OCI-LY1 (cell line): ENCODE data around the gene CC2D1A.

Source experiments
- H2AFZ ChIP-seq: fragments of 200-600 bp; sonication (generic), shearing (Covaris generic); 2 replicates; pipeline ENCODE4 v1.6.0; 2014; ENCODE audit warnings: antibody characterized with exemption, mild to moderate bottlenecking, low read length
- H3F3A ChIP-seq: fragments of 200-600 bp; sonication (generic), shearing (Covaris generic); 2 replicates; pipeline ENCODE4 v1.6.0; 2014; ENCODE audit warnings: mild to moderate bottlenecking, antibody characterized with exemption, low read length, moderate library complexity; ENCODE audit not compliant: insufficient read depth
- H3K27ac ChIP-seq: fragments of 200-600 bp; sonication (generic); 2 replicates; pipeline ENCODE4 v1.5.1; 2014; ENCODE audit warnings: low read length, mixed run types, mild to moderate bottlenecking, low read depth; ENCODE audit not compliant: poor library complexity, severe bottlenecking
- H3K27me3 ChIP-seq: fragments of 200-600 bp; sonication (generic); 2 replicates; pipeline ENCODE4 v1.6.0; 2014; ENCODE audit warnings: antibody characterized with exemption, mild to moderate bottlenecking, low read length, moderate library complexity; ENCODE audit not compliant: insufficient read depth
- H3K36me3 ChIP-seq: fragments of 200-600 bp; sonication (generic); 2 replicates; pipeline ENCODE4 v1.6.1; 2014; ENCODE audit warnings: mild to moderate bottlenecking, antibody characterized with exemption, low read length, moderate library complexity, mixed read lengths; ENCODE audit not compliant: insufficient read depth
- H3K4me1 ChIP-seq: fragments of 200-600 bp; sonication (generic); 2 replicates; pipeline ENCODE4 v1.5.1; 2014; ENCODE audit warnings: mild to moderate bottlenecking, low read length, moderate library complexity; ENCODE audit not compliant: insufficient read depth, severe bottlenecking
- H3K4me2 ChIP-seq: fragments of 200-600 bp; sonication (generic), shearing (Covaris generic); 2 replicates; pipeline ENCODE4 v1.6.1; 2014; ENCODE audit warnings: low read length
- H3K4me3 ChIP-seq: fragments of 200-600 bp; sonication (generic); 2 replicates; pipeline ENCODE4 v1.5.1; 2014; ENCODE audit warnings: low read length, low read depth, mild to moderate bottlenecking, mixed read lengths; ENCODE audit not compliant: poor library complexity, severe bottlenecking
- H3K79me2 ChIP-seq: fragments of 200-600 bp; shearing (Covaris generic); 2 replicates; pipeline ENCODE4 v1.6.1; 2016; ENCODE audit warnings: mixed run types, low read length, mixed read lengths; ENCODE audit not compliant: insufficient read depth
- H3K9ac ChIP-seq: fragments of 200-600 bp; sonication (generic), shearing (Covaris generic); 2 replicates; pipeline ENCODE4 v1.6.1; 2014; ENCODE audit warnings: mild to moderate bottlenecking, low read length, mixed read lengths
- H3K9me2 ChIP-seq: fragments of 200-600 bp; sonication (generic), shearing (Covaris generic); 2 replicates; pipeline ENCODE4 v1.6.1; 2014; ENCODE audit warnings: low read depth, mild to moderate bottlenecking, low read length, mixed read lengths
- H3K9me3 ChIP-seq: fragments of 200-600 bp; shearing (Covaris generic); 2 replicates; pipeline ENCODE4 v1.6.1; 2014; ENCODE audit warnings: low read length, mixed read lengths
- H4K20me1 ChIP-seq: fragments of 200-600 bp; sonication (generic), shearing (Covaris generic); 2 replicates; pipeline ENCODE4 v1.6.0; 2016; ENCODE audit warnings: mild to moderate bottlenecking, low read length; ENCODE audit not compliant: insufficient read depth
- EZH2 ChIP-seq: fragments of 200-600 bp; sonication (generic), shearing (Covaris generic); IDR thresholded peaks from 2 replicates; pipeline ENCODE4 v1.8.0; 2017; ENCODE audit warnings: borderline replicate concordance, mixed run types, mild to moderate bottlenecking, antibody characterized with exemption, low read length, moderate library complexity, mixed read lengths
- TF ChIP-seq, protein P1 (sequence below): fragments of 200-600 bp; sonication (generic), shearing (Covaris generic); IDR thresholded peaks from 2 replicates; pipeline ENCODE4 v1.5.1; 2017; ENCODE audit warnings: mild to moderate bottlenecking, antibody characterized with exemption, low read length, moderate library complexity, mixed read lengths

CC2D1A gene

DNA sequence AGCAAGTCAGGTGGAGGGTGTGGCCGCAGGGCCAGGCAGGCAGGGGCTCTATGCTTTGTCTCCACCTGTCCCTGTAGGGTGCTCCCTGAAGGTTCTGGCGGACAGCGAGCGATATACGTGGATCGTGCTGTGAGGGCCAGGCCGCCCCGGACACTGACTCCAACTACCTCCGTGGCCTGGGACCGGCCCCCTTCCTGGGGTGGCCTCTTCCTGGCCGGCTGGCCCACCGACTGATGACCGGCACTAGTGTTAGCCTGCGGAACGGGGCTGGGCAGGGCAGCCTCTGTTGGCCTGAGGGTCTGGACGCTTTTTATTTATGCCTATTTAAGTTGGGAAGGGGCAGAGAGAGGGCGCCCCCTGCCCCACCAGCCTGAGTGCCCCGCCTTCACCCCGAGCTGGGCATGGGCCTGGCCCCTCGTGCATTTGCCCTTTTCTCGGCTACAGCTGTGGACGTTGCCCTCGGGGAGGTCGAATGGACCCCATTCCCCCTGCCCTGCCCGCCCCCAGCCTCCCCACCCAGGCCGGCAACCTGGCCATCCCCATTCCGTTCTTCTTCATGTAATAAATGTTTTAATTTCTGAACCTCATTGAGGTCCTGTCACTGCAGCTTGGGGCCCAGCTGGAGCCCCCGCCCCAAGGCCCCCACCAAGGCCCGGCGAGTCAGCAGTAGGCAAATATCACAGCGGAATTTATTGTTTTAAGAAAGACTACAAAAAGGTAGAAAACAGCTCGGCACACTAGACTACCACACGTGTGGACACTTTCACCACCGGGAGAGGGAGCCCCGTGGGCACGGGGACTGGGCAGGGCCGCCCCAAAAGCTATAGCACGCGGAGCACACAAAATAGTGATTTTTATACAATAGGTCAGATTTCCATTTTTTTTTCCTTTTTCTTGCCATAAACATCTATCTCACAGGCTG, 55.1 kb downstream of the CC2D1A start:
- Histone ChIP-seq H3K9me3 (no peaks in the 10 kb centered on the region), H3K4me2 (no peak overlapping the region), H3K9ac (no peak overlapping the region), H3K79me2 (no peaks in the 10 kb centered on the region), H3F3A (no peaks in the 10 kb centered on the region), H2AFZ (no peak overlapping the region), H3K36me3 (peaks cover 53% of the 10 kb centered on the region), H3K9me2 (no peaks in the 10 kb centered on the region), H3K4me3 (no peak overlapping the region), H3K27me3 (no peaks in the 10 kb centered on the region), H3K4me1 (peaks cover 4% of the 10 kb centered on the region), H4K20me1 (no peaks in the 10 kb centered on the region), H3K27ac (no peak overlapping the region)
- TF ChIP-seq, protein P1, sequence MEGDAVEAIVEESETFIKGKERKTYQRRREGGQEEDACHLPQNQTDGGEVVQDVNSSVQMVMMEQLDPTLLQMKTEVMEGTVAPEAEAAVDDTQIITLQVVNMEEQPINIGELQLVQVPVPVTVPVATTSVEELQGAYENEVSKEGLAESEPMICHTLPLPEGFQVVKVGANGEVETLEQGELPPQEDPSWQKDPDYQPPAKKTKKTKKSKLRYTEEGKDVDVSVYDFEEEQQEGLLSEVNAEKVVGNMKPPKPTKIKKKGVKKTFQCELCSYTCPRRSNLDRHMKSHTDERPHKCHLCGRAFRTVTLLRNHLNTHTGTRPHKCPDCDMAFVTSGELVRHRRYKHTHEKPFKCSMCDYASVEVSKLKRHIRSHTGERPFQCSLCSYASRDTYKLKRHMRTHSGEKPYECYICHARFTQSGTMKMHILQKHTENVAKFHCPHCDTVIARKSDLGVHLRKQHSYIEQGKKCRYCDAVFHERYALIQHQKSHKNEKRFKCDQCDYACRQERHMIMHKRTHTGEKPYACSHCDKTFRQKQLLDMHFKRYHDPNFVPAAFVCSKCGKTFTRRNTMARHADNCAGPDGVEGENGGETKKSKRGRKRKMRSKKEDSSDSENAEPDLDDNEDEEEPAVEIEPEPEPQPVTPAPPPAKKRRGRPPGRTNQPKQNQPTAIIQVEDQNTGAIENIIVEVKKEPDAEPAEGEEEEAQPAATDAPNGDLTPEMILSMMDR, result no peak
- TF ChIP-seq EZH2, result no peak

DNA sequence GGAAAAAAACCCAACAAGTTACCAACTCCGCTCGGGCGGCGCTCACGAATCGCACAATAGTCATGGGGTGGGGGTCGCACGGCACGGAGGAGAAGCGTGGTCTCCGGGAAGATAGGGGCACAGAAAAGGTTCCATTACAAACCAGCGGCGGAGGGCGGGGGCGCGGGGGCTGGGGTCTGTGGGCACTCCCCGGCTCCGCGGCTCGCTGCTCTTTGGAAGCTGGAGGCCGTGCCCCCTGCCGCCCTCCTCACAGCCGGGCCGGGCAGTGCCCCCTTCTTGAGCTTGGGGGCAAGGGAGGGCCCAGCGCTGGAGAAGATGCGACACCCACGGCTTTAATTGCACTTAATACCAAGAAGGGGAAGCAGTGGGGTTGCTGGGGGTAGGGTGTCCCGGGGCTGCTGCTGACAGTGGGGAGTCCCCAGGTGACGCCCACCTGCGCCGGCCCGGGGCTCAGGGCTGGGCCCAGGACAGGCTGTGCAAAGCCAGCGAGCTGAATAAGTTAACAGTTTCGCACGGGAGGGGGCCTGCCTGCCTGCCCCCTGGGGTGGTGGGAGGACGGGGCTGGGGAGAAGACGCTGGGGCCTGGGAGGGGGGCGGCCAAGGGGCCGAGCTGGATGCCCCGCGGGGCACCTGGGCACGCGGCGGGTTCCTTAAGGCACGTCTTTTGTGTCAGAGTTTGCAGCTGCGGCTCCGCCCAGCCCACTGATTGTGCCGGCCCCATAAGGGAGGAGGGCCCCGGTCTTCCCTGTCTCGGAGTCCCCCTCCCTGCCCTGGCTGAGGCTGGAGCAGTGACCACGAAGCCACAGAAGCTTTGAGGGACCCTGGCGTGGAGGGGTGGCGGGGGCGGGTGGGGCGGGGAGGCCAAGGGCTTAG, 56.1 kb downstream of the CC2D1A start:
- TF ChIP-seq, protein P1, result no peak
- TF ChIP-seq EZH2, result no peak
- no peaks in the 10 kb centered on the region for H3K9me3 ChIP-seq
- no peak overlapping the region for H3K4me2 ChIP-seq
- peaks cover 44% of the 10 kb centered on the region for H3K36me3 ChIP-seq
- peaks cover 4% of the 10 kb centered on the region for H3K4me1 ChIP-seq
- H3K27ac ChIP-seq, result no peak overlapping the region
- H3K4me3 ChIP-seq, result no peak overlapping the region
- no peak overlapping the region for H3K9ac ChIP-seq
- no peaks in the 10 kb centered on the region for H3K27me3 ChIP-seq
- no peaks in the 10 kb centered on the region for H3F3A ChIP-seq
- no peak overlapping the region for H2AFZ ChIP-seq
- no peaks in the 10 kb centered on the region for H4K20me1 ChIP-seq
- no peaks in the 10 kb centered on the region for H3K9me2 ChIP-seq
- no peaks in the 10 kb centered on the region for H3K79me2 ChIP-seq

DNA sequence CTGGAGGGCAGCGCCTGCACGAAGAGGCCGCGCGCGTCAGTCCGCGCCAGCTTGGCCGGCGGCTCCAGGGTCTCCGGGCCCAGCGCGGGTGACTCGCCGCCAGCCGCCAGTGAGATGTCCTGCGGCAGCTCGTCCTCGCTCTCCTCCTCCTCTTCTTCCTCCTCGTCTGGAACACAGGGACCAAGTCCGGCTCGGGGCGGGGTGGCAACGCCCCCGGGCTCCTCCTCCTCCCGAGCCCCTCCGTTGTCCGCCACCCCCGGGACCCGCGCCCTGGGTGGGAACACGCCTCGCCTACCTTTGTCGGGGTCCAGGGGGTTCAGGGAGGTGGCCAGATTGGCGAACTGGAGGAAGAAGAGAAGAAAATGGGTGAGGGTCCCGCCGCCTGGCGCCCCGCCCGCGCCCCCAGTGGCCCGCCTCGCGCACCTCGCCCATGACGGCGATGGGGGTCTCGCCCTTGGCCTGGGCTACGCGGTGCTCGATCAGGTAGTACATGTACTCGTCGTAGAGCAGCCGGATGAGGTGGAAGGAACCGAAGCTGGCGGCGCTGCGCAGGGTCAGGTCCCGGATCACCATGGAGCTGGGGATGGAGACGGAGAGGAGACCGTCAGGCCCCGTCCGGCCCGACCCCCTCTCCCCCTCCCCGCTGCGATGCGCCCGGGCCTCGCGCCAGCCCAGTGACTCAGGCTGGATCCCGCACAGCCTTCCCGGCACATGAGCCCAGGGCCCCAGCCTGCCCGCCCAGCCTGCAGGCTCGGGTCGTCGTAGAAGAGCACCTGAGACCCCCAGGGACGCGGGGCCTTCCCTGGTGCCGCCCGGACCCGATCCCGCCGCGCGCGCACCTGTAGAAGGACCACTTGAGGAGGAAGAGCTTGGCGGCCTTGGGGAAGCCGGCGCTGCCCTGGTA, 57.0 kb downstream of the CC2D1A start:
- Histone ChIP-seq H3K36me3 (peaks cover 37% of the 10 kb centered on the region), H3K9me3 (no peaks in the 10 kb centered on the region), H3K27ac (no peak overlapping the region), H3F3A (no peaks in the 10 kb centered on the region), H2AFZ (no peak overlapping the region), H3K4me2 (no peak overlapping the region), H3K9me2 (no peaks in the 10 kb centered on the region), H4K20me1 (no peaks in the 10 kb centered on the region), H3K4me3 (no peak overlapping the region), H3K4me1 (peaks cover 4% of the 10 kb centered on the region), H3K79me2 (no peaks in the 10 kb centered on the region), H3K9ac (no peak overlapping the region), H3K27me3 (no peaks in the 10 kb centered on the region)
- no peak for TF ChIP-seq EZH2
- TF ChIP-seq, protein P1, result no peak
